Astrocyte (in vitro differentiated cells and primary cell): ENCODE measurements around the gene FBXW5. TPM values are rescaled to one million over a fixed set of nuclear protein-coding genes. Genes with fewer than 3 reads are reported as not detected.

Experiments
- DNase-seq: peaks from one replicate; pipeline ENCODE4 v3.0.0-alpha.2; 2010; ENCODE audit warnings: low read depth
- FAIRE-seq: peaks from 2 replicates; lab custom pipeline; 2011; peaks lifted over from hg19 to GRCh38; lab: Jason Lieb, UNC
- H2AFZ ChIP-seq: 2 replicates; pipeline ENCODE4 v1.6.0; 2012; ENCODE audit warnings: low read depth, low read length, inconsistent platforms
- H3K27ac ChIP-seq: 2 replicates; pipeline ENCODE4 v1.5.1; 2011; ENCODE audit warnings: low read depth, low read length, inconsistent platforms
- H3K27me3 ChIP-seq: 2 replicates; pipeline ENCODE4 v1.6.0; 2011; ENCODE audit warnings: low read length, inconsistent platforms; ENCODE audit not compliant: insufficient read depth
- H3K36me3 ChIP-seq: 2 replicates; pipeline ENCODE4 v1.5.1; 2011; ENCODE audit warnings: low read length, inconsistent platforms; ENCODE audit not compliant: insufficient read depth
- H3K4me1 ChIP-seq: 2 replicates; pipeline ENCODE4 v1.5.1; 2011; ENCODE audit warnings: low read length, inconsistent platforms; ENCODE audit not compliant: insufficient read depth
- H3K4me2 ChIP-seq: 2 replicates; pipeline ENCODE4 v1.6.0; 2012; ENCODE audit warnings: low read length, inconsistent platforms
- H3K4me3 ChIP-seq: 2 replicates; pipeline ENCODE4 v1.5.1; 2011; ENCODE audit warnings: low read depth, mild to moderate bottlenecking, low read length, inconsistent platforms; ENCODE audit not compliant: insufficient read depth
- H3K79me2 ChIP-seq: 2 replicates; pipeline ENCODE4 v1.6.0; 2012; ENCODE audit warnings: mild to moderate bottlenecking, low read length, inconsistent platforms; ENCODE audit not compliant: insufficient read depth
- H3K9ac ChIP-seq: 2 replicates; pipeline ENCODE4 v1.6.0; 2012; ENCODE audit warnings: mild to moderate bottlenecking, low read length, inconsistent platforms
- H3K9me3 ChIP-seq: 2 replicates; pipeline ENCODE4 v1.5.1; 2012; ENCODE audit warnings: low read depth, mild to moderate bottlenecking, low read length, inconsistent platforms; ENCODE audit not compliant: insufficient read depth
- H4K20me1 ChIP-seq: 2 replicates; pipeline ENCODE4 v1.6.0; 2012; ENCODE audit warnings: low read length, inconsistent platforms; ENCODE audit not compliant: insufficient read depth
- H3K27ac Mint-ChIP-seq: one replicate; pipeline ENCODE4 v1.8.0; 2021; ENCODE audit warnings: mild to moderate bottlenecking, mixed read lengths; ENCODE audit not compliant: unreplicated experiment
- H3K27me3 Mint-ChIP-seq: one replicate; pipeline ENCODE4 v1.8.0; 2021; ENCODE audit warnings: low read depth, mixed read lengths; ENCODE audit not compliant: unreplicated experiment
- H3K36me3 Mint-ChIP-seq: one replicate; pipeline ENCODE4 v1.8.0; 2021; ENCODE audit warnings: low read depth, mixed read lengths; ENCODE audit not compliant: unreplicated experiment
- H3K4me1 Mint-ChIP-seq: one replicate; pipeline ENCODE4 v1.8.0; 2021; ENCODE audit warnings: low read depth, mixed read lengths; ENCODE audit not compliant: unreplicated experiment
- H3K4me3 Mint-ChIP-seq: one replicate; pipeline ENCODE4 v1.8.0; 2021; ENCODE audit warnings: mild to moderate bottlenecking, moderate library complexity, mixed read lengths; ENCODE audit not compliant: unreplicated experiment
- H3K9me3 Mint-ChIP-seq: one replicate; pipeline ENCODE4 v1.8.0; 2021; ENCODE audit warnings: mild to moderate bottlenecking, mixed read lengths; ENCODE audit not compliant: unreplicated experiment
- EZH2 ChIP-seq: IDR thresholded peaks from 2 replicates; pipeline ENCODE4 v1.6.1; 2012; ENCODE audit warnings: mild to moderate bottlenecking, low read length, inconsistent platforms; ENCODE audit not compliant: insufficient read depth
- total RNA-seq: library from RNA; stranded (reverse); gene quantifications from 2 replicates; pipeline ENCODE4 v1.2.1, GENCODE V29; 2021
- TF ChIP-seq, protein P1 (sequence below): IDR thresholded peaks from 2 replicates; pipeline ENCODE4 v1.5.1; 2011; ENCODE audit warnings: low read depth, mild to moderate bottlenecking, inconsistent platforms, low read length, moderate library complexity; ENCODE audit not compliant: insufficient read depth

Gene FBXW5
- total RNA-seq, 1 donor from 2014 or later = 70.4 TPM

- Mint-ChIP-seq H3K27me3 (no peaks in the 10 kb centered on the region), H3K36me3 (peaks cover 15% of the 10 kb centered on the region)
- FAIRE-seq = no peak
Measured at GRCh38 chr9:136917902-136918301, 26.6 kb downstream of the FBXW5 start.

GRCh38 chr9:136916330-136917184 lies 28.0 kb downstream of the FBXW5 start:
- H3K27ac Mint-ChIP-seq = no peak overlapping the region
- H3K9ac ChIP-seq = no peak overlapping the region
- H3K9me3 ChIP-seq = no peaks in the 10 kb centered on the region
- DNase-seq (no peak), FAIRE-seq (no peak)
- H3K4me1 ChIP-seq = no peaks in the 10 kb centered on the region
- no peaks in the 10 kb centered on the region for H3K4me1 Mint-ChIP-seq
- H3K36me3 Mint-ChIP-seq = peaks cover 11% of the 10 kb centered on the region
- H3K36me3 ChIP-seq = peaks cover 8% of the 10 kb centered on the region
- no peak overlapping the region for H3K4me3 Mint-ChIP-seq
- H3K9me3 Mint-ChIP-seq = no peaks in the 10 kb centered on the region
- H3K27ac ChIP-seq = no peak overlapping the region
- TF ChIP-seq EZH2 = no peak
- TF ChIP-seq, protein P1, sequence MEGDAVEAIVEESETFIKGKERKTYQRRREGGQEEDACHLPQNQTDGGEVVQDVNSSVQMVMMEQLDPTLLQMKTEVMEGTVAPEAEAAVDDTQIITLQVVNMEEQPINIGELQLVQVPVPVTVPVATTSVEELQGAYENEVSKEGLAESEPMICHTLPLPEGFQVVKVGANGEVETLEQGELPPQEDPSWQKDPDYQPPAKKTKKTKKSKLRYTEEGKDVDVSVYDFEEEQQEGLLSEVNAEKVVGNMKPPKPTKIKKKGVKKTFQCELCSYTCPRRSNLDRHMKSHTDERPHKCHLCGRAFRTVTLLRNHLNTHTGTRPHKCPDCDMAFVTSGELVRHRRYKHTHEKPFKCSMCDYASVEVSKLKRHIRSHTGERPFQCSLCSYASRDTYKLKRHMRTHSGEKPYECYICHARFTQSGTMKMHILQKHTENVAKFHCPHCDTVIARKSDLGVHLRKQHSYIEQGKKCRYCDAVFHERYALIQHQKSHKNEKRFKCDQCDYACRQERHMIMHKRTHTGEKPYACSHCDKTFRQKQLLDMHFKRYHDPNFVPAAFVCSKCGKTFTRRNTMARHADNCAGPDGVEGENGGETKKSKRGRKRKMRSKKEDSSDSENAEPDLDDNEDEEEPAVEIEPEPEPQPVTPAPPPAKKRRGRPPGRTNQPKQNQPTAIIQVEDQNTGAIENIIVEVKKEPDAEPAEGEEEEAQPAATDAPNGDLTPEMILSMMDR = no peak
- no peaks in the 10 kb centered on the region for H3K27me3 ChIP-seq
- no peak overlapping the region for H3K4me2 ChIP-seq
- H4K20me1 ChIP-seq = peaks cover 3% of the 10 kb centered on the region
- H3K27me3 Mint-ChIP-seq = no peaks in the 10 kb centered on the region
- no peak overlapping the region for H2AFZ ChIP-seq
- H3K79me2 ChIP-seq = no peaks in the 10 kb centered on the region
- no peak overlapping the region for H3K4me3 ChIP-seq

More at GRCh38 chr9:136917902-136918301, 26.6 kb downstream of the FBXW5 start:
- H3K79me2 ChIP-seq = no peaks in the 10 kb centered on the region
- no peak overlapping the region for H3K27ac ChIP-seq
- no peak overlapping the region for H3K9ac ChIP-seq
- H4K20me1 ChIP-seq = peaks cover 3% of the 10 kb centered on the region
- H3K36me3 ChIP-seq = peaks cover 6% of the 10 kb centered on the region
- TF ChIP-seq EZH2 = no peak
- TF ChIP-seq, protein P1 = no peak
- H3K9me3 ChIP-seq = no peaks in the 10 kb centered on the region
- H2AFZ ChIP-seq = no peak overlapping the region
- Mint-ChIP-seq H3K9me3 (no peaks in the 10 kb centered on the region), H3K27ac (no peak overlapping the region), H3K4me3 (no peak overlapping the region), H3K4me1 (no peaks in the 10 kb centered on the region)
- no peak for DNase-seq
- no peaks in the 10 kb centered on the region for H3K27me3 ChIP-seq
- no peak overlapping the region for H3K4me3 ChIP-seq
- no peak overlapping the region for H3K4me2 ChIP-seq
- H3K4me1 ChIP-seq = no peaks in the 10 kb centered on the region
